Astrocyte (in vitro differentiated cells and primary cell): ENCODE results near the gene THADA.

Source experiments
- EZH2 ChIP-seq: IDR thresholded peaks from 2 replicates; pipeline ENCODE4 v1.6.1; 2012; ENCODE audit warnings: mild to moderate bottlenecking, low read length, inconsistent platforms; ENCODE audit not compliant: insufficient read depth
- TF ChIP-seq, protein P1 (sequence below): IDR thresholded peaks from 2 replicates; pipeline ENCODE4 v1.5.1; 2011; ENCODE audit warnings: low read depth, mild to moderate bottlenecking, inconsistent platforms, low read length, moderate library complexity; ENCODE audit not compliant: insufficient read depth

DNA sequence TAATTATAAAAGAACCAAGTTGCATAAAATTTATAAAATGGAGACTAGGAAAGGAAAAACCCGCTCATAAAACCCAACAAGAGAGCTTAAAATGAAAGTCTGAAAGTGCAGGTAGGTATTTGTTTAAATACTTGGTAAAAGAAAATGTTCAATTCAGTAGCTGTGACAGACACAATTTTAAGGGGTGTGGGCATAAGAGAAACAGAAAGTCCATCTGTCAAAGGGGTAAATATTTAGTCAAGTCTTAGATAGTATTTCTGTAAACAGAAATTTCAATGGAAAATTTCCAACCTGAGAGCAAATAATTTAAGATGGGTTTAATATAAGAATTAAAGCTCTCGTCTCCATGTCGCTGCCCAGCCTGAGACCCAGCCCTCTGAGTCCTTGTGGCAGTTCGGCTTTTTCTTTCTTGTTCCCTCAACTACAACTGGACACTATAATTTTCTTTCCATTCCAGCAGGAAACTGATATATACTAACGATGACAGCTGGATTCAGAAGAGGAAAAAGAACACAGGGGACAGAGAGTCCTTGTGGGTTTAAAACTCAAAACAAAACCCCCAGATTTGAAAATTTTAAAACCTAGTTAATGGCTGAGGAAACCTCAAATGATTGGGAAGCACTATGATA is 281.4 kb downstream of the THADA start:
- TF ChIP-seq, protein P1, sequence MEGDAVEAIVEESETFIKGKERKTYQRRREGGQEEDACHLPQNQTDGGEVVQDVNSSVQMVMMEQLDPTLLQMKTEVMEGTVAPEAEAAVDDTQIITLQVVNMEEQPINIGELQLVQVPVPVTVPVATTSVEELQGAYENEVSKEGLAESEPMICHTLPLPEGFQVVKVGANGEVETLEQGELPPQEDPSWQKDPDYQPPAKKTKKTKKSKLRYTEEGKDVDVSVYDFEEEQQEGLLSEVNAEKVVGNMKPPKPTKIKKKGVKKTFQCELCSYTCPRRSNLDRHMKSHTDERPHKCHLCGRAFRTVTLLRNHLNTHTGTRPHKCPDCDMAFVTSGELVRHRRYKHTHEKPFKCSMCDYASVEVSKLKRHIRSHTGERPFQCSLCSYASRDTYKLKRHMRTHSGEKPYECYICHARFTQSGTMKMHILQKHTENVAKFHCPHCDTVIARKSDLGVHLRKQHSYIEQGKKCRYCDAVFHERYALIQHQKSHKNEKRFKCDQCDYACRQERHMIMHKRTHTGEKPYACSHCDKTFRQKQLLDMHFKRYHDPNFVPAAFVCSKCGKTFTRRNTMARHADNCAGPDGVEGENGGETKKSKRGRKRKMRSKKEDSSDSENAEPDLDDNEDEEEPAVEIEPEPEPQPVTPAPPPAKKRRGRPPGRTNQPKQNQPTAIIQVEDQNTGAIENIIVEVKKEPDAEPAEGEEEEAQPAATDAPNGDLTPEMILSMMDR, result no peak
- no peak for TF ChIP-seq EZH2
